KMS-11 (cell line): ENCODE results near the gene POLD3.

Source experiments
- H2AFZ ChIP-seq: fragments of 200-600 bp; sonication (generic); 2 replicates; pipeline ENCODE4 v1.6.1; 2016; ENCODE audit warnings: antibody characterized with exemption, mixed run types, low read depth
- H3K27ac ChIP-seq: fragments of 200-600 bp; sonication (generic); 2 replicates; pipeline ENCODE4 v1.6.1; 2016; ENCODE audit warnings: mild to moderate bottlenecking, mixed run types
- H3K27me3 ChIP-seq: fragments of 200-600 bp; sonication (generic); 2 replicates; pipeline ENCODE4 v1.6.1; 2017; ENCODE audit warnings: mild to moderate bottlenecking, low read depth, mixed run types, moderate library complexity; ENCODE audit not compliant: insufficient read depth
- H3K36me3 ChIP-seq: fragments of 200-600 bp; sonication (generic); 2 replicates; pipeline ENCODE4 v1.6.1; 2017; ENCODE audit warnings: mild to moderate bottlenecking, mixed run types; ENCODE audit not compliant: insufficient read depth
- H3K4me1 ChIP-seq: fragments of 200-600 bp; sonication (generic); 2 replicates; pipeline ENCODE4 v1.6.1; 2016; ENCODE audit warnings: mild to moderate bottlenecking, low read depth, mixed run types; ENCODE audit not compliant: poor library complexity, severe bottlenecking
- H3K4me2 ChIP-seq: fragments of 200-600 bp; sonication (generic); 2 replicates; pipeline ENCODE4 v1.7.0; 2016; ENCODE audit warnings: mild to moderate bottlenecking, mixed run types
- H3K4me3 ChIP-seq: fragments of 200-600 bp; sonication (generic); IDR thresholded peaks from 2 replicates; pipeline ENCODE4 v1.6.1; 2017; ENCODE audit warnings: low read depth, low read length, mixed read lengths; ENCODE audit not compliant: insufficient read depth
- H3K79me2 ChIP-seq: fragments of 200-600 bp; sonication (generic); 2 replicates; pipeline ENCODE4 v1.6.1; 2016; ENCODE audit warnings: low read depth, mixed run types; ENCODE audit not compliant: insufficient read depth
- H3K9ac ChIP-seq: fragments of 200-600 bp; sonication (generic); 2 replicates; pipeline ENCODE4 v1.6.1; 2016; ENCODE audit warnings: mild to moderate bottlenecking, mixed run types
- H4K20me1 ChIP-seq: fragments of 200-600 bp; sonication (generic); 2 replicates; pipeline ENCODE4 v1.6.1; 2016; ENCODE audit warnings: mild to moderate bottlenecking, mixed run types; ENCODE audit not compliant: insufficient read depth
- CTCF ChIP-seq: fragments of 200-600 bp; sonication (generic); conservative IDR thresholded peaks from 2 replicates; pipeline ENCODE4 v1.6.1; 2017; ENCODE audit warnings: low read depth, mild to moderate bottlenecking, antibody characterized with exemption, low read length, moderate library complexity, mixed read lengths

Gene POLD3

GRCh38 chr11:74687237-74688023 lies 95.0 kb downstream of the POLD3 start:
- no peak for TF ChIP-seq CTCF
- H3K4me2 ChIP-seq, result no peak overlapping the region

GRCh38 chr11:74689666-74690065 lies 97.3 kb downstream of the POLD3 start:
- H2AFZ ChIP-seq, result no peak overlapping the region
- H3K79me2 ChIP-seq, result no peaks in the 10 kb centered on the region
- no peaks in the 10 kb centered on the region for H3K36me3 ChIP-seq
- no peaks in the 10 kb centered on the region for H4K20me1 ChIP-seq
- no peak for TF ChIP-seq CTCF
- no peaks in the 10 kb centered on the region for H3K4me1 ChIP-seq
- no peak overlapping the region for H3K4me3 ChIP-seq
- H3K27me3 ChIP-seq, result no peaks in the 10 kb centered on the region
- no peak overlapping the region for H3K9ac ChIP-seq
- H3K27ac ChIP-seq, result no peak overlapping the region
- H3K4me2 ChIP-seq, result no peak overlapping the region

More at GRCh38 chr11:74687237-74688023, 95.0 kb downstream of the POLD3 start:
- Histone ChIP-seq H3K4me3 (no peak overlapping the region), H3K27me3 (no peaks in the 10 kb centered on the region), H3K9ac (no peak overlapping the region), H3K36me3 (no peaks in the 10 kb centered on the region), H4K20me1 (no peaks in the 10 kb centered on the region), H3K27ac (no peak overlapping the region), H3K4me1 (no peaks in the 10 kb centered on the region), H3K79me2 (no peaks in the 10 kb centered on the region), H2AFZ (no peak overlapping the region)

GRCh38 chr11:74691755-74692154 lies 99.4 kb downstream of the POLD3 start:
- Histone ChIP-seq H3K36me3 (no peaks in the 10 kb centered on the region), H3K79me2 (no peaks in the 10 kb centered on the region), H3K4me2 (no peak overlapping the region), H3K4me3 (no peak overlapping the region), H2AFZ (no peak overlapping the region), H3K4me1 (no peaks in the 10 kb centered on the region), H4K20me1 (no peaks in the 10 kb centered on the region), H3K27ac (no peak overlapping the region), H3K9ac (no peak overlapping the region), H3K27me3 (no peaks in the 10 kb centered on the region)
- TF ChIP-seq CTCF, result no peak
